Body of pancreas (tissue), 4 donors: ENCODE data around the gene RAB20. TPM values are rescaled to one million over a fixed set of nuclear protein-coding genes. Genes with fewer than 3 reads are reported as not detected.

Experiments used
- ATAC-seq: fragments of 150-250 bp; one replicate; pipeline ENCODE4 v1.9.1; 2016
- DNase-seq, 4 donors: peaks; one replicate each; pipeline ENCODE4 v3.0.0-alpha.2; 2019
- H3K27ac ChIP-seq, 4 donors: fragments of 200-600 bp; sonication (generic); 1 replicate in 3 of 4; 2 replicates in 1 of 4; pipeline versions ENCODE4 v1.5.1 to v1.6.1; 2016 to 2019; ENCODE audit warnings: mild to moderate bottlenecking in 1 of 4, mixed read lengths in 1 of 4, moderate library complexity in 1 of 4
- H3K27me3 ChIP-seq, 2 donors: fragments of 200-600 bp; sonication (generic); one replicate each; pipeline ENCODE4 v1.6.0; 2016; ENCODE audit warnings: mild to moderate bottlenecking in 1 of 2
- H3K36me3 ChIP-seq, 2 donors: fragments of 200-600 bp; sonication (generic); replicated peaks in 1 of 2; 2 replicates each; pipeline ENCODE4 v1.5.1; 2016; ENCODE audit warnings: low read depth in 2 of 2; ENCODE audit not compliant: insufficient read depth in 1 of 2
- H3K4me1 ChIP-seq: fragments of 200-600 bp; sonication (generic); one replicate; pipeline ENCODE4 v1.6.0; 2016
- H3K4me3 ChIP-seq, 2 donors: fragments of 200-600 bp; sonication (generic); 1 replicate in 1 of 2; 2 replicates in 1 of 2; pipeline ENCODE4 v1.5.1; 2016 to 2019
- H3K9me3 ChIP-seq, 3 donors: fragments of 200-600 bp; sonication (generic); 1 replicate in 2 of 3; 2 replicates in 1 of 3; pipeline ENCODE4 v1.5.1; 2016
- CTCF ChIP-seq, 7 experiments: fragments of 450-650 bp in 4 of 7; fragments of 200-600 bp in 3 of 7; sonication (generic) in 3 of 7; IDR thresholded peaks; one replicate each; pipeline ENCODE4 v1.5.1; 2016 to 2019; ENCODE audit warnings: antibody characterized with exemption in 7 of 7
- POLR2A ChIP-seq, 3 donors: fragments of 450-650 bp; IDR thresholded peaks; one replicate each; pipeline ENCODE4 v1.6.1; 2016; ENCODE audit warnings: antibody characterized with exemption in 3 of 3, mild to moderate bottlenecking in 2 of 3
- WGBS, 2 donors: methylation state at CpG; one replicate each; pipeline ENCODE4 v1.1.5; 2017; 5-methylcytosine and 5-hydroxymethylcytosine counted together
- intact Hi-C: fragments of 100-400 bp; cut with DNase I; formaldehyde crosslinking; loops from one replicate; pipeline ENCODE4 v1.15.1; 2023
- total RNA-seq, 2 donors: library from RNA; depleted of rRNA; stranded (reverse); fragments of >200 nt; gene quantifications; one replicate each; pipeline ENCODE4 v1.1.0, GENCODE V29; 2016

The RAB20 gene
- total RNA-seq, 2 donors from 2014 or later = 23.1 to 35.5 TPM

- Histone ChIP-seq H3K4me1 (peaks cover 51% of the 10 kb centered on the region), H3K36me3 (no peaks in the 10 kb centered on the region), H3K4me3 (no peak overlapping the region), H3K9me3 (no peaks in the 10 kb centered on the region), H3K27me3 (no peaks in the 10 kb centered on the region), H3K27ac (peak overlapping the region in 2 of 4 donors; percentile 21 to 58)
- ATAC-seq = no peak
- DNase-seq = no peak
- 80 to 82% methylated on average over 9 of the region's 9 CpGs for WGBS, 2 donors
- intact Hi-C loops = no loop called here
- TF ChIP-seq CTCF (IDR thresholded peaks at IDR 0.05) (no peak), POLR2A (IDR thresholded peaks at IDR 0.05) (no peak)
These were observed 29.8 kb downstream of the RAB20 start for GRCh38 chr13:110531671-110532083.

- peaks cover 57% of the 10 kb centered on the region for H3K4me1 ChIP-seq
- no peaks in the 10 kb centered on the region for H3K27me3 ChIP-seq
- no peak overlapping the region for H3K4me3 ChIP-seq
- WGBS, 2 donors = 88 to 96% methylated on average over 6 to 7 of the region's 7 CpGs
- TF ChIP-seq CTCF (IDR thresholded peaks at IDR 0.05) (no peak), POLR2A (IDR thresholded peaks at IDR 0.05) (no peak)
- peak overlapping the region in 2 of 4 donors; percentile 27 to 58 for H3K27ac ChIP-seq
- ATAC-seq = no peak
- no peaks in the 10 kb centered on the region for H3K36me3 ChIP-seq
- H3K9me3 ChIP-seq = no peaks in the 10 kb centered on the region
- intact Hi-C loops = no loop called here
- no peak for DNase-seq
These were observed 30.4 kb downstream of the RAB20 start for GRCh38 chr13:110531100-110531499.

- ATAC-seq (no peak), DNase-seq (no peak)
- no peak for TF ChIP-seq POLR2A (IDR thresholded peaks at IDR 0.05)
- TF ChIP-seq CTCF (IDR thresholded peaks at IDR 0.05) = no peak
- H3K4me1 ChIP-seq = peaks cover 71% of the 10 kb centered on the region
- intact Hi-C loops = no loop called here
- H3K36me3 ChIP-seq = no peaks in the 10 kb centered on the region
- no peaks in the 10 kb centered on the region for H3K27me3 ChIP-seq
- 79 to 86% methylated on average over 11 to 15 of the region's 23 CpGs for WGBS, 2 donors
- no peaks in the 10 kb centered on the region for H3K9me3 ChIP-seq
- H3K4me3 ChIP-seq = no peak overlapping the region
- peak overlapping the region; percentile 30 to 90 (median 68) for H3K27ac ChIP-seq
These were observed 31.8 kb downstream of the RAB20 start for GRCh38 chr13:110529522-110530311.

- intact Hi-C loops = no loop called here
- Histone ChIP-seq H3K36me3 (no peaks in the 10 kb centered on the region), H3K27me3 (no peaks in the 10 kb centered on the region), H3K4me1 (peaks cover 79% of the 10 kb centered on the region), H3K9me3 (no peaks in the 10 kb centered on the region), H3K4me3 (no peak overlapping the region), H3K27ac (peak overlapping the region; percentile 30 to 90 (median 68))
- no peak for ATAC-seq
- TF ChIP-seq CTCF (IDR thresholded peaks at IDR 0.05) (no peak), POLR2A (IDR thresholded peaks at IDR 0.05) (no peak)
- no peak for DNase-seq
- WGBS, 2 donors = 78 to 80% methylated on average over 6 of the region's 6 CpGs
These were observed 32.6 kb downstream of the RAB20 start for GRCh38 chr13:110528911-110529310.

GRCh38 chr13:110528371-110528770, 33.2 kb downstream of the RAB20 start:
- 39 to 83% methylated on average over 5 of the region's 5 CpGs for WGBS, 2 donors
- intact Hi-C loops = no loop called here
- no peaks in the 10 kb centered on the region for H3K27me3 ChIP-seq
- H3K4me1 ChIP-seq = peaks cover 79% of the 10 kb centered on the region
- DNase-seq = peak in 1 of 4 donors; percentile 51
- TF ChIP-seq CTCF (IDR thresholded peaks at IDR 0.05) (no peak), POLR2A (IDR thresholded peaks at IDR 0.05) (no peak)
- H3K27ac ChIP-seq = peak overlapping the region; percentile 57 to 90 (median 68)
- no peaks in the 10 kb centered on the region for H3K9me3 ChIP-seq
- ATAC-seq = no peak
- peaks cover 0 to 2% of the 10 kb centered on the region in 2 donors for H3K36me3 ChIP-seq
- H3K4me3 ChIP-seq = no peak overlapping the region
